Measurements from ENCODE around the gene ADAMTSL3.

ADAMTSL3 gene

DNA sequence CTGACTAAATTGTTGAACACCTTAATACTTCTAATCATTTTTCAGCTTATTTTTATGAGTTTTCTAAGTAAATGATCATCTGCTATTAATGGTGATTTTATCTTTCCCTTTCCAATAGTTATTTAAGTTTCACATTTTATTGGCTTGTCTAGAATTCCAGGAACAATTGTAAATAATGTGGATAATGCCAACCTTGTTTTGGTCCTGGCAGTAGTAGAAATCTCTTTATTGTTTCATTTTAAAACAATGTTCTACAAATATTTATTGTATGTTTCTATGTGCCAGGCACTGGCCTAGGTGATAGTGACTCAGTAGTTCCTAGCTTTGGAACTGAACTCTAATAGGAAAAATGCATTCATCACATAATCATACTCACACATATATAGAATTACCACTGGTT, 264.1 kb downstream of the ADAMTSL3 start:
- TF ChIP-seq, protein P1, sequence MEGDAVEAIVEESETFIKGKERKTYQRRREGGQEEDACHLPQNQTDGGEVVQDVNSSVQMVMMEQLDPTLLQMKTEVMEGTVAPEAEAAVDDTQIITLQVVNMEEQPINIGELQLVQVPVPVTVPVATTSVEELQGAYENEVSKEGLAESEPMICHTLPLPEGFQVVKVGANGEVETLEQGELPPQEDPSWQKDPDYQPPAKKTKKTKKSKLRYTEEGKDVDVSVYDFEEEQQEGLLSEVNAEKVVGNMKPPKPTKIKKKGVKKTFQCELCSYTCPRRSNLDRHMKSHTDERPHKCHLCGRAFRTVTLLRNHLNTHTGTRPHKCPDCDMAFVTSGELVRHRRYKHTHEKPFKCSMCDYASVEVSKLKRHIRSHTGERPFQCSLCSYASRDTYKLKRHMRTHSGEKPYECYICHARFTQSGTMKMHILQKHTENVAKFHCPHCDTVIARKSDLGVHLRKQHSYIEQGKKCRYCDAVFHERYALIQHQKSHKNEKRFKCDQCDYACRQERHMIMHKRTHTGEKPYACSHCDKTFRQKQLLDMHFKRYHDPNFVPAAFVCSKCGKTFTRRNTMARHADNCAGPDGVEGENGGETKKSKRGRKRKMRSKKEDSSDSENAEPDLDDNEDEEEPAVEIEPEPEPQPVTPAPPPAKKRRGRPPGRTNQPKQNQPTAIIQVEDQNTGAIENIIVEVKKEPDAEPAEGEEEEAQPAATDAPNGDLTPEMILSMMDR (conservative IDR thresholded peaks at IDR 0.05; ENCODE audit: low read depth, low read length) = no peak
- no peaks in the 10 kb centered on the region for H3K79me2 ChIP-seq (ENCODE audit: insufficient read depth, low read depth)
- no peak overlapping the region for H3K9ac ChIP-seq
- H3K27ac ChIP-seq = no peak overlapping the region
- no peak overlapping the region for H2AFZ ChIP-seq (ENCODE audit: low read depth)
- H3K27me3 ChIP-seq (ENCODE audit: insufficient read depth, low read depth) = no peaks in the 10 kb centered on the region
- no peaks in the 10 kb centered on the region for H3K36me3 ChIP-seq (ENCODE audit: insufficient read depth)
- no peaks in the 10 kb centered on the region for H4K20me1 ChIP-seq (ENCODE audit: insufficient read depth)
- H3K4me1 ChIP-seq (ENCODE audit: low read depth, poor library complexity, severe bottlenecking) = no peaks in the 10 kb centered on the region
- H3K4me2 ChIP-seq = no peak overlapping the region
- no peak overlapping the region for H3K4me3 ChIP-seq (IDR thresholded peaks at IDR 0.05; ENCODE audit: insufficient read depth, low read depth, low read length)

DNA sequence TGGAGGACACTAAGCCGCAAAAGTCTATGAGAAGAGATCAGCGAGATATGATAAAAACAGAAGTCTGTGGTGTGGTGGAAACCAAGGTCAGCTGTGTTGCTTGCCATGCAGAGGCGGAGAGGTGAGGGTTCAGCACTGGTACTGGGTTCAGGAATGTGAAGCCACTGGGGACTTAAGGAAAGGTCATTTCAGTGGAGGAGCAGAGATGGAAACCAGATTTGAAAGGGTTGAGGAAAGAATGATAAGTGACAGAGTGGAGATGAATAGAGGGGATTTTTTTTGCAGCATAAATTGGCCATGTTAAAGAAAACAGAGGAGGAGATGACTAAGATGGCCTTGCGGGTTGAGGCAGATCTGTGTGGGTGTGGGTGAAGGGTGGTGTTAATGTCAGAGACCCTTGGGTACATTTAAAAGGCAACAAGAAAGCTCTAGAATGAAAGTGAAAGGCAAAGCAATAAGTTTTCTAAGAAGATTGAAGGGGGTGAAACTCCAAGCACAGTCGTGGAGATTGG, 265.5 kb downstream of the ADAMTSL3 start:
- Histone ChIP-seq H3K4me1 (ENCODE audit: low read depth, poor library complexity, severe bottlenecking) (no peaks in the 10 kb centered on the region), H3K4me2 (no peak overlapping the region), H3K79me2 (ENCODE audit: insufficient read depth, low read depth) (no peaks in the 10 kb centered on the region), H3K27me3 (ENCODE audit: insufficient read depth, low read depth) (no peaks in the 10 kb centered on the region), H3K27ac (no peak overlapping the region), H3K4me3 (IDR thresholded peaks at IDR 0.05; ENCODE audit: insufficient read depth, low read depth, low read length) (no peak overlapping the region), H3K36me3 (ENCODE audit: insufficient read depth) (no peaks in the 10 kb centered on the region), H2AFZ (ENCODE audit: low read depth) (no peak overlapping the region), H4K20me1 (ENCODE audit: insufficient read depth) (no peaks in the 10 kb centered on the region), H3K9ac (no peak overlapping the region)
- TF ChIP-seq, protein P1 (conservative IDR thresholded peaks at IDR 0.05; ENCODE audit: low read depth, low read length) = no peak

DNA sequence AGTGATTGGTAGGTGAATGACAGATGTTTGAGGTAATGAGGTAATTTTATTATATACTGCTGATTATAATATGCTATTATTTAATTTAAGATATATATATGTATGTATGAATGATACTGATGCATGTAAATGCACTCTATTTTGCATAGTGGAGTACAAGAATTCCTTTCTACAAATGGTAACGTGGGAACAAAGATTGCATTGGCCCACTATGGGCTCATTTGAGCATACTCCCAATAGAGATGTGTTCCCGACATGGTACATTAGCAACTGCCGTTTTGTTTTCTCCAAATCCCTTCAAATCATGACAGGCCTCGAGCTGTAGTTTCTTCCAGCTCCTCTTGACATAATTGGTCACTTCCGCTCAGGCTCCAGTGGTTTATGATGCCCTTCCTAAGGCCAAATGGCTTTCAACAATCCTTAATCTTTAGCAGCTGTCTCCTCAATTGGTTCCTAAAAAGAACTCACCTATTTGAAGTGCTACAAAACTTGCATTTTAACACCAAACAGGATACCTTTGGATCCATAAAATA, 266.1 kb downstream of the ADAMTSL3 start:
- H3K27me3 ChIP-seq (ENCODE audit: insufficient read depth, low read depth) = no peaks in the 10 kb centered on the region
- no peak overlapping the region for H3K27ac ChIP-seq
- TF ChIP-seq, protein P1 (conservative IDR thresholded peaks at IDR 0.05; ENCODE audit: low read depth, low read length) = no peak
- H4K20me1 ChIP-seq (ENCODE audit: insufficient read depth) = no peaks in the 10 kb centered on the region
- no peak overlapping the region for H3K4me2 ChIP-seq
- no peaks in the 10 kb centered on the region for H3K4me1 ChIP-seq (ENCODE audit: low read depth, poor library complexity, severe bottlenecking)
- no peaks in the 10 kb centered on the region for H3K36me3 ChIP-seq (ENCODE audit: insufficient read depth)
- H3K79me2 ChIP-seq (ENCODE audit: insufficient read depth, low read depth) = no peaks in the 10 kb centered on the region
- no peak overlapping the region for H3K4me3 ChIP-seq (IDR thresholded peaks at IDR 0.05; ENCODE audit: insufficient read depth, low read depth, low read length)
- H3K9ac ChIP-seq = no peak overlapping the region
- H2AFZ ChIP-seq (ENCODE audit: low read depth) = no peak overlapping the region

DNA sequence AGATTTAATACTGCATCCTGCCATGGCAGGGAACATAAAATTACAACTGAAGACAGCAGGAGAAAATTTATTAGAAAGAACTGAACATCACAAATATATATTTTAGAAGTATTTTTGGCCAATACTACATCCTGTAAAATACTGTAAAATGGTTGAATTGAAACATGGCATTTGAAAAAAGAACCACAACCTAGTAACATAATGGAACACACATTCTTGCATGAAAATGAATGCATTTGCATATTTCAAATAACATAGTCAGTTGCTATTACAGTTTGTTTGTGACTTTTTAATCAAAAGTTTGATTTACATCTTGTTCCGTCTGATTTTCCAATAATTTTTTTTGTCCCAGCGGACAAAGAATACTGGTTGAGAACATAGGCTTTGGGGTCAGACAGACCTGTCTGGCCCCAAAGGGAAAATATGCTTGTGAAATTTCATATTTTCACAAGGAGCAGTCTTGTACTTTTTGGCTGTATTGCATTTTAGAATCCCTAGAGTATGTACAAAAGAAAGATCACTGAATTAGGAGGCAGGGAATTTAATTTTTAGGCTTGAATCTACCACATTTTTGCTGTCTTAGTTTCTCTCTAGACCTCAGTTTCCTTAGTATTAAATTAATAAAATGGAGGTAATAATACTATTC, 268.8 kb downstream of the ADAMTSL3 start:
- H3K27ac ChIP-seq = no peak overlapping the region
- no peak overlapping the region for H3K9ac ChIP-seq
- no peak overlapping the region for H2AFZ ChIP-seq (ENCODE audit: low read depth)
- no peaks in the 10 kb centered on the region for H4K20me1 ChIP-seq (ENCODE audit: insufficient read depth)
- no peaks in the 10 kb centered on the region for H3K79me2 ChIP-seq (ENCODE audit: insufficient read depth, low read depth)
- no peaks in the 10 kb centered on the region for H3K36me3 ChIP-seq (ENCODE audit: insufficient read depth)
- TF ChIP-seq, protein P1 (conservative IDR thresholded peaks at IDR 0.05; ENCODE audit: low read depth, low read length) = no peak
- no peak overlapping the region for H3K4me2 ChIP-seq
- H3K4me3 ChIP-seq (IDR thresholded peaks at IDR 0.05; ENCODE audit: insufficient read depth, low read depth, low read length) = no peak overlapping the region
- H3K4me1 ChIP-seq (ENCODE audit: low read depth, poor library complexity, severe bottlenecking) = no peaks in the 10 kb centered on the region
- no peaks in the 10 kb centered on the region for H3K27me3 ChIP-seq (ENCODE audit: insufficient read depth, low read depth)

Data from KMS-11 (cell line).